NCI-H2196 treated with DMSO at 0.1 percent for 48 hours (cell line): ENCODE data around the gene BAHCC1.

Source experiments
- DNase-seq: peaks from one replicate; lab custom pipeline; 2025; ENCODE audit not compliant: unreplicated experiment; lab: John Stamatoyannopoulos, UW

The BAHCC1 gene

GRCh38 chr17:81489998-81490992 lies 95.0 kb downstream of the BAHCC1 start:
- no peak for DNase-seq

- no peak for DNase-seq
These were observed 95.9 kb downstream of the BAHCC1 start for GRCh38 chr17:81491181-81491581.

- no peak for DNase-seq
These were observed 96.5 kb downstream of the BAHCC1 start for GRCh38 chr17:81491761-81492160.

GRCh38 chr17:81492202-81492601 lies 96.9 kb downstream of the BAHCC1 start:
- no peak for DNase-seq

GRCh38 chr17:81492706-81493105 lies 97.4 kb downstream of the BAHCC1 start:
- DNase-seq: no peak

- DNase-seq: no peak
These were observed 98.2 kb downstream of the BAHCC1 start for GRCh38 chr17:81493198-81494038.

- DNase-seq: peak; percentile 74
These were observed 99.5 kb downstream of the BAHCC1 start for GRCh38 chr17:81494626-81495377.

- DNase-seq: no peak
These were observed 103.8 kb downstream of the BAHCC1 start for GRCh38 chr17:81498953-81499600.

- DNase-seq: no peak
These were observed 104.3 kb downstream of the BAHCC1 start for GRCh38 chr17:81499601-81499970.

- DNase-seq: no peak
These were observed 104.8 kb downstream of the BAHCC1 start for GRCh38 chr17:81500047-81500446.

- DNase-seq: no peak
These were observed 107.3 kb downstream of the BAHCC1 start for GRCh38 chr17:81502471-81503017.

- DNase-seq: no peak
These were observed 108.4 kb downstream of the BAHCC1 start for GRCh38 chr17:81503619-81504018.

- no peak for DNase-seq
These were observed 113.5 kb downstream of the BAHCC1 start for GRCh38 chr17:81508639-81509206.

GRCh38 chr17:81509207-81509971 lies 114.1 kb downstream of the BAHCC1 start:
- DNase-seq: no peak

GRCh38 chr17:81509972-81510784 lies 114.9 kb downstream of the BAHCC1 start:
- no peak for DNase-seq

- DNase-seq: no peak
These were observed 115.7 kb downstream of the BAHCC1 start for GRCh38 chr17:81510785-81511553.

- DNase-seq: no peak
These were observed 116.2 kb downstream of the BAHCC1 start for GRCh38 chr17:81511554-81511803.
